ENCODE results near the gene MOB4. TPM values are rescaled to one million over a fixed set of nuclear protein-coding genes. Genes with fewer than 3 reads are reported as not detected.

MOB4 gene
- total RNA-seq, 1 experiment from 2014 or later, result 20.5 TPM

- peaks cover 7% of the 10 kb centered on the region for H3K4me1 Mint-ChIP-seq (ENCODE audit: insufficient read depth, unreplicated experiment)
- intact Hi-C loops (cut with micrococcal nuclease), result no loop called here
- ChIA-PET CTCF (interaction anchor here (1.2 to 1.9 kb wide), 2 partner anchors 9 to 19 kb away, joined by 4 to 5 read pairs; no protein-coding TSS in a partner anchor), POLR2A (interaction anchor here (0.7 to 10.4 kb wide), 4 partner anchors 10 to 509 kb away, joined by 3 to 366 read pairs (median 4); partner anchors contain the start of genes MOB4 and SF3B1)
- no TSS peak for BruUV-seq (replicated peaks)
- DNase-seq (ENCODE audit: unreplicated experiment), result no peak
- H3K27me3 Mint-ChIP-seq (ENCODE audit: insufficient read depth, unreplicated experiment), result no peaks in the 10 kb centered on the region
- TF ChIP-seq CTCF (IDR thresholded peaks at IDR 0.05; ENCODE audit: unreplicated experiment), result no peak
- H3K36me3 Mint-ChIP-seq (ENCODE audit: insufficient read depth, unreplicated experiment), result peaks cover 46% of the 10 kb centered on the region
- no peaks in the 10 kb centered on the region for H3K9me3 Mint-ChIP-seq (ENCODE audit: unreplicated experiment)
- no peak overlapping the region for H3K27ac Mint-ChIP-seq (ENCODE audit: low read depth, unreplicated experiment)
- no peak overlapping the region for H3K4me3 Mint-ChIP-seq (ENCODE audit: unreplicated experiment)
Measured at GRCh38 chr2:197504512-197504911, 11.4 kb upstream of the MOB4 start.

- ChIA-PET POLR2A (interaction anchor here (0.9 to 10.4 kb wide), 3 partner anchors 8 to 107 kb away, joined by 3 to 366 read pairs (median 4); partner anchors contain the start of genes MOB4 and SF3B1), CTCF (interaction anchor here (1.2 kb wide), 1 partner anchor 393 kb away, joined by 9 read pairs; no protein-coding TSS in a partner anchor)
- no TSS peak for BruUV-seq (replicated peaks)
- Mint-ChIP-seq H3K4me1 (ENCODE audit: insufficient read depth, unreplicated experiment) (peaks cover 7% of the 10 kb centered on the region), H3K36me3 (ENCODE audit: insufficient read depth, unreplicated experiment) (peaks cover 38% of the 10 kb centered on the region), H3K9me3 (ENCODE audit: unreplicated experiment) (no peaks in the 10 kb centered on the region), H3K27ac (ENCODE audit: low read depth, unreplicated experiment) (no peak overlapping the region), H3K4me3 (ENCODE audit: unreplicated experiment) (no peak overlapping the region), H3K27me3 (ENCODE audit: insufficient read depth, unreplicated experiment) (no peaks in the 10 kb centered on the region)
- no peak for TF ChIP-seq CTCF (IDR thresholded peaks at IDR 0.05; ENCODE audit: unreplicated experiment)
- intact Hi-C loops (cut with micrococcal nuclease), result no loop called here
- DNase-seq (ENCODE audit: unreplicated experiment), result no peak
Measured at GRCh38 chr2:197506658-197507057, 9.2 kb upstream of the MOB4 start.

GRCh38 chr2:197513915-197514314 is 2.0 kb upstream of the MOB4 start:
- no peak for TF ChIP-seq CTCF (IDR thresholded peaks at IDR 0.05; ENCODE audit: unreplicated experiment)
- no peak overlapping the region for H3K4me3 Mint-ChIP-seq (ENCODE audit: unreplicated experiment)
- no peak for DNase-seq (ENCODE audit: unreplicated experiment)
- H3K27ac Mint-ChIP-seq (ENCODE audit: low read depth, unreplicated experiment), result no peak overlapping the region
- BruUV-seq (replicated peaks), result no TSS peak
- CTCF ChIA-PET, result interaction anchor here (1.3 to 1.5 kb wide), 3 partner anchors 10 to 18 kb away, joined by 3 to 7 read pairs (median 5); no protein-coding TSS in a partner anchor
- intact Hi-C loops (cut with micrococcal nuclease), result no loop called here
- POLR2A ChIA-PET, result interaction anchor here (2.1 to 6.2 kb wide), 2 partner anchors 12 to 79 kb away, joined by 7 to 366 read pairs; partner anchors contain the start of genes HSPD1, HSPE1 and SF3B1
- H3K4me1 Mint-ChIP-seq (ENCODE audit: insufficient read depth, unreplicated experiment), result peaks cover 15% of the 10 kb centered on the region
- H3K27me3 Mint-ChIP-seq (ENCODE audit: insufficient read depth, unreplicated experiment), result no peaks in the 10 kb centered on the region
- no peaks in the 10 kb centered on the region for H3K9me3 Mint-ChIP-seq (ENCODE audit: unreplicated experiment)
- peaks cover 6% of the 10 kb centered on the region for H3K36me3 Mint-ChIP-seq (ENCODE audit: insufficient read depth, unreplicated experiment)

GRCh38 chr2:197514754-197515153 is 1.1 kb upstream of the MOB4 start:
- TF ChIP-seq CTCF (IDR thresholded peaks at IDR 0.05; ENCODE audit: unreplicated experiment), result no peak
- Mint-ChIP-seq H3K36me3 (ENCODE audit: insufficient read depth, unreplicated experiment) (peaks cover 6% of the 10 kb centered on the region), H3K9me3 (ENCODE audit: unreplicated experiment) (no peaks in the 10 kb centered on the region), H3K27me3 (ENCODE audit: insufficient read depth, unreplicated experiment) (no peaks in the 10 kb centered on the region), H3K4me1 (ENCODE audit: insufficient read depth, unreplicated experiment) (peaks cover 15% of the 10 kb centered on the region), H3K27ac (ENCODE audit: low read depth, unreplicated experiment) (peak overlapping the region; percentile 98), H3K4me3 (ENCODE audit: unreplicated experiment) (peak overlapping the region; percentile 96)
- no TSS peak for BruUV-seq (replicated peaks)
- POLR2A ChIA-PET, result interaction anchor here (1.3 to 6.2 kb wide), 14 partner anchors 11 to 191 kb away, joined by 3 to 366 read pairs (median 20); partner anchors contain the start of genes COQ10B, HSPD1, HSPE1 and MARS2
- DNase-seq (ENCODE audit: unreplicated experiment), result no peak
- CTCF ChIA-PET, result interaction anchor here (0.6 to 2.3 kb wide), 4 partner anchors 13 to 92 kb away, joined by 4 to 9 read pairs (median 6); no protein-coding TSS in a partner anchor
- intact Hi-C loops (cut with micrococcal nuclease), result loop anchor here (1.0 to 5.0 kb wide), 2 partner anchors 14 to 83 kb away; partner anchors contain the start of gene HSPE1

Measured in MCF 10A (cell line).